NCI-H524 treated with DMSO at 0.1 percent for 48 hours (cell line): ENCODE data around the gene PTPRN2.

Experiments used
- DNase-seq: peaks from one replicate; lab custom pipeline; 2025; lab: John Stamatoyannopoulos, UW

The PTPRN2 gene

GRCh38 chr7:157845203-157845835 lies 742.3 kb downstream of the PTPRN2 start:
- no peak for DNase-seq

GRCh38 chr7:157844611-157845010 lies 743.0 kb downstream of the PTPRN2 start:
- DNase-seq = no peak

- DNase-seq = no peak
These were observed 743.5 kb downstream of the PTPRN2 start for GRCh38 chr7:157844141-157844540.

- DNase-seq = no peak
These were observed 744.1 kb downstream of the PTPRN2 start for GRCh38 chr7:157843336-157844140.

- DNase-seq = no peak
These were observed 745.8 kb downstream of the PTPRN2 start for GRCh38 chr7:157841773-157842370.

- no peak for DNase-seq
These were observed 746.5 kb downstream of the PTPRN2 start for GRCh38 chr7:157840914-157841772.

- DNase-seq = no peak
These were observed 747.3 kb downstream of the PTPRN2 start for GRCh38 chr7:157840174-157840913.

GRCh38 chr7:157839672-157840167 lies 747.9 kb downstream of the PTPRN2 start:
- DNase-seq = no peak

GRCh38 chr7:157839226-157839625 lies 748.4 kb downstream of the PTPRN2 start:
- no peak for DNase-seq

- no peak for DNase-seq
These were observed 750.1 kb downstream of the PTPRN2 start for GRCh38 chr7:157837561-157837960.

GRCh38 chr7:157837047-157837446 lies 750.6 kb downstream of the PTPRN2 start:
- no peak for DNase-seq

- no peak for DNase-seq
These were observed 753.0 kb downstream of the PTPRN2 start for GRCh38 chr7:157834501-157835163.

GRCh38 chr7:157832866-157833607 lies 754.6 kb downstream of the PTPRN2 start:
- no peak for DNase-seq

GRCh38 chr7:157832421-157832820 lies 755.2 kb downstream of the PTPRN2 start:
- no peak for DNase-seq

GRCh38 chr7:157832006-157832405 lies 755.6 kb downstream of the PTPRN2 start:
- DNase-seq = no peak

- DNase-seq = no peak
These were observed 756.3 kb downstream of the PTPRN2 start for GRCh38 chr7:157831143-157831905.

GRCh38 chr7:157830331-157830730 lies 757.3 kb downstream of the PTPRN2 start:
- DNase-seq = no peak

GRCh38 chr7:157829491-157829890 lies 758.1 kb downstream of the PTPRN2 start:
- DNase-seq = no peak

GRCh38 chr7:157828881-157829280 lies 758.7 kb downstream of the PTPRN2 start:
- no peak for DNase-seq
